Omental fat pad (tissue), 4 donors: Measurements from ENCODE around the gene CEP162. TPM values are rescaled to one million over a fixed set of nuclear protein-coding genes. Genes with fewer than 3 reads are reported as not detected.

Experiments
- ATAC-seq: fragments of 150-250 bp; one replicate; pipeline ENCODE4 v1.9.1; 2016; ENCODE audit warnings: mild to moderate bottlenecking, moderate library complexity; ENCODE audit not compliant: low FRiP score
- DNase-seq: peaks from one replicate; pipeline ENCODE4 v3.0.0-alpha.2; 2019; ENCODE audit warnings: low spot score
- CTCF ChIP-seq, 3 donors: fragments of 450-650 bp; IDR thresholded peaks; one replicate each; pipeline ENCODE4 v1.5.1; 2016 to 2017; ENCODE audit warnings: antibody characterized with exemption in 3 of 3, mild to moderate bottlenecking in 3 of 3, moderate library complexity in 2 of 3
- total RNA-seq, 4 donors: library from RNA; depleted of rRNA; stranded (reverse); fragments of >200 nt; gene quantifications; one replicate each; pipeline ENCODE4 v1.1.0, GENCODE V29; 2016

CEP162 gene
- total RNA-seq, 4 donors from 2014 or later, result 5.3 to 15.8 (median 6.0) TPM

GRCh38 chr6:84269947-84270733 is 42.7 kb upstream of the CEP162 start:
- no peak for DNase-seq
- ATAC-seq, result no peak
- TF ChIP-seq CTCF (IDR thresholded peaks at IDR 0.05), result no peak

DNA sequence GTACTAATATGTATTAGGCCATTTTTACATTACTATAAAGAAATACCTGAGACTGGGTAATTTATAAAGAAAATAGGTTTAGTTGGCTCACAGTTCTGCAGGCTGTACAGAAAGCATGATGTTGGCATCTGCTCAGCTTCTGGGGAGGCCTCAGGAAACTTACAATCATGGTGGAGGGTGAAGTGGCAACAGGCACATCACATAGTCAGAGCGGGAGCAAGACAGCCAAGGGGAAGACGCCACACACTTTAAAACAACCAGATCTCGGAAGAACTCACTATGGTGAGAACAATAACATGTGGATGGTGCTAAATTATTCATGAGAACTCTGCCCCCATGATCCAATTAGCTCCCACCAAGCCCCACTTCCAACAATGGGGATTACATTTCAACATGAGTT is 41.3 kb upstream of the CEP162 start:
- no peak for DNase-seq
- no peak for TF ChIP-seq CTCF (IDR thresholded peaks at IDR 0.05)

GRCh38 chr6:84263557-84263956 is 36.1 kb upstream of the CEP162 start:
- ATAC-seq (no peak), DNase-seq (no peak)
- TF ChIP-seq CTCF (IDR thresholded peaks at IDR 0.05), result no peak

More for the DNA sequence above, 41.3 kb upstream of the CEP162 start:
- ATAC-seq, result no peak

DNA sequence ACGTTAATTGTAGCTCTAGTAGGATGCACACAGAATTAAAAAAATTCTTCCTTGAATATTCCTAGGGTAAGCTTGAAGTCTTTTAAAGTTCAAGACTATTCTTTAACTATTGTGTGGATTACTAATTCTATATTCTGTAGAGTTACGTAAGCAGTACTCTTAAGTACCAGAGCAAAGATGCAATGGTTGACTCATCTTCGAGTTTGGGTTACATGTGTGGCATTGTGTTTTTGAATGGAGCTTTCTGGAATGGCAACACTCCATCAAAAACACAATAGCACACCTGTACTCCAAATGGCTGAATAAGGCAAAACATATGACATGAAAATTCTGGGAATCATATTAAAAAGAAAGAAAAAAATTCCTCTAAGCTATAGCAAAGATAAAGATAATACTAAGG is 33.5 kb upstream of the CEP162 start:
- DNase-seq (no peak), ATAC-seq (no peak)
- no peak for TF ChIP-seq CTCF (IDR thresholded peaks at IDR 0.05)

GRCh38 chr6:84260196-84260595 is 32.8 kb upstream of the CEP162 start:
- no peak for ATAC-seq
- no peak for TF ChIP-seq CTCF (IDR thresholded peaks at IDR 0.05)
- DNase-seq, result no peak

DNA sequence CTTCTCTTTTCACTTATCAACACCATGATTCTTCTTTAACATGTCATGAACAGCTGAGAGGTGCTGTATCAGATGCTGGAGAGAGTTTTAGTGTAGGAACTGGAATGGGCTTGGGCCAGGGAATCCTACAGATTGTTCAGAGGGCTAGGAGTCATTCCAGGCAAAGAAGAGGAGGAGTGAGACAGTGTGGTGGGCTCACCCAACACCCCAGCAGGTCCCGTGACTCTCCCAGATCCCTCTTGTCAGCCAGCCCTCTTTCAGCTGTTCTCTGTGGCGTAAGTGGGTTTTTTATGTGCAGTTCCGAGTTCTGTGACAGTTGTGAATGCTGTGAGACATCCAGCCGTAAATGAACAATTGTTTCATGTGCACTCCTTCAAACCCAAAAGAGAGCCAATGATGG is 31.4 kb upstream of the CEP162 start:
- DNase-seq (no peak), ATAC-seq (no peak)
- TF ChIP-seq CTCF (IDR thresholded peaks at IDR 0.05), result no peak

DNA sequence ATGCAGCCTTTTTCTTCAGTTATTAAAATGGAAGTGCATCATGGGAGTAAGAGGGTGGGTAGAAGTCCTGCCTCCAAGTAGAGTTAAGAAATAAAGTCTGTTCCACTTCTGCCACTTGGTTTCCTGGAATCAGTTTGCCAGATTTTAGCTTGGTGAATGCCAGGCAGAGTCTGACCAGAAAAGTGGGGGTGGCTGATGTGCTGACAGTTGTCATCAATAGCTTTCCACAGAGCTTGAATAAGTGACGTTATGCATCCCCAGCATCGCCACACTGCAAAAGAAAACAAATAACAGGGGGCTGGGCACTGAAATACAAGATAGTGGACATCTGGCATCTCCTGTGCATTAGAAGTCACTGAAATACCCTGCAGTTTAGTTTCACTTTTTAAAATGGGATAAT is 30.8 kb upstream of the CEP162 start:
- TF ChIP-seq CTCF (IDR thresholded peaks at IDR 0.05), result no peak
- DNase-seq, result no peak
- ATAC-seq, result no peak
